C4-2B (cell line): ENCODE results near the gene AMOT.

Source experiments
- CTCF ChIP-seq: fragments of 450-650 bp; conservative IDR thresholded peaks from 2 replicates; pipeline ENCODE4 v1.5.1; 2017; ENCODE audit warnings: mild to moderate bottlenecking
- ZFX ChIP-seq: fragments of 450-650 bp; IDR thresholded peaks from 2 replicates; pipeline ENCODE4 v1.6.1; 2017

DNA sequence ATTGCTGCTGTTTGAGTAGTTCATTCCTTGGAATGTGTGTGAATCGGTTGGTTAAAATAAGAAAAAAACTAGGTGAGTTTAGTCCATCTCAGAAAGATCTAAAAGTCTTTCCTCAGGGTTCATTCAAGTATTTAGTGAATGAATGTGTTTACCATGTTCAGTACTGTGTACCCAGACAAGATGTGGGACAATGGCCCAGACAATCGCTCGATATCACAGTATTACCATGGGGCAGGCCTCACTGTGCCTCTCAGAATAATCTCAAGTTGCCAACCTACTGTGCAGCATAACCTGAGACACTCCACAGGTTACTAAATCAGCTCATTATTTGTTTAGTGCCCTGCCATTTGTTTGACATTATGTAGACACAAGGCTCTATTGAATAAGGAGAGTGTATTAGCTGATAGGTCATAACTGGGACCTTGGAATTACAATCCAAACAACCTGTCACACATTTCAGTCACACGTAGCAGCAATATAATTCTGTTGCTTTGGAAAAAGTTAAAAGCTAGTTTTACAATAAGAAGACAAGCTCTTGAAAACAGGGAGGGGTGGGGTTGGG lies 24.9 kb upstream of the AMOT start:
- no peak for TF ChIP-seq CTCF
- TF ChIP-seq ZFX: no peak
